ENCODE measurements around the gene LRBA. TPM values are rescaled to one million over a fixed set of nuclear protein-coding genes. Genes with fewer than 3 reads are reported as not detected.
"Not testable (repeated sequence)": the region's sequence is repeated elsewhere in the genome, so short reads cannot be mapped to it uniquely, and the experiment has no call there.

The LRBA gene
- total RNA-seq, 4 donors from 2014 or later: 8.5 to 18.0 (median 11.9) TPM

GRCh38 chr4:150662686-150663085 lies 352.4 kb downstream of the LRBA start:
- ATAC-seq (no peak), DNase-seq (no peak)
- no peaks in the 10 kb centered on the region for H3K27me3 ChIP-seq
- no peaks in the 10 kb centered on the region for H3K36me3 ChIP-seq
- in situ Hi-C loops (cut with MboI; ENCODE audit: low sequenced_read_pairs in 4 of 4) (no loop called here), intact Hi-C loops (cut with DNase I; ENCODE audit: low total_unique reads) (no loop called here)
- TF ChIP-seq POLR2A (IDR thresholded peaks at IDR 0.05) (no peak), CTCF (IDR thresholded peaks at IDR 0.05 in 4 of 5, conservative IDR thresholded peaks at IDR 0.05 in 1 of 5) (no peak)
- no peaks in the 10 kb centered on the region for H3K9me3 ChIP-seq
- no peaks in the 10 kb centered on the region for H3K4me1 ChIP-seq
- no peak overlapping the region for H3K4me3 ChIP-seq
- no peak overlapping the region for H3K27ac ChIP-seq

GRCh38 chr4:150661551-150661950 lies 353.5 kb downstream of the LRBA start:
- in situ Hi-C loops (cut with MboI; ENCODE audit: low sequenced_read_pairs in 4 of 4); intact Hi-C loops (cut with DNase I; ENCODE audit: low total_unique reads): not testable (repeated sequence)

GRCh38 chr4:150658258-150658657 lies 356.8 kb downstream of the LRBA start:
- H3K4me1 ChIP-seq; intact Hi-C loops (cut with DNase I; ENCODE audit: low total_unique reads); DNase-seq; H3K27me3 ChIP-seq; H3K27ac ChIP-seq; in situ Hi-C loops (cut with MboI; ENCODE audit: low sequenced_read_pairs in 4 of 4); H3K9me3 ChIP-seq; ATAC-seq; H3K36me3 ChIP-seq; H3K4me3 ChIP-seq: not testable (repeated sequence)

More at GRCh38 chr4:150661551-150661950, 353.5 kb downstream of the LRBA start:
- not testable (repeated sequence) for H3K9me3 ChIP-seq, H3K4me1 ChIP-seq, DNase-seq, H3K36me3 ChIP-seq, H3K4me3 ChIP-seq, H3K27me3 ChIP-seq, ATAC-seq, H3K27ac ChIP-seq

GRCh38 chr4:150656891-150657290 lies 358.2 kb downstream of the LRBA start:
- Histone ChIP-seq H3K4me1 (no peaks in the 10 kb centered on the region), H3K4me3 (no peak overlapping the region), H3K36me3 (no peaks in the 10 kb centered on the region), H3K27ac (no peak overlapping the region), H3K27me3 (no peaks in the 10 kb centered on the region), H3K9me3 (no peaks in the 10 kb centered on the region)
- intact Hi-C loops (cut with DNase I; ENCODE audit: low total_unique reads) (no loop called here), in situ Hi-C loops (cut with MboI; ENCODE audit: low sequenced_read_pairs in 4 of 4) (no loop called here)
- no peak for TF ChIP-seq CTCF (IDR thresholded peaks at IDR 0.05 in 4 of 5, conservative IDR thresholded peaks at IDR 0.05 in 1 of 5)
- ATAC-seq (no peak), DNase-seq (no peak)

DNA sequence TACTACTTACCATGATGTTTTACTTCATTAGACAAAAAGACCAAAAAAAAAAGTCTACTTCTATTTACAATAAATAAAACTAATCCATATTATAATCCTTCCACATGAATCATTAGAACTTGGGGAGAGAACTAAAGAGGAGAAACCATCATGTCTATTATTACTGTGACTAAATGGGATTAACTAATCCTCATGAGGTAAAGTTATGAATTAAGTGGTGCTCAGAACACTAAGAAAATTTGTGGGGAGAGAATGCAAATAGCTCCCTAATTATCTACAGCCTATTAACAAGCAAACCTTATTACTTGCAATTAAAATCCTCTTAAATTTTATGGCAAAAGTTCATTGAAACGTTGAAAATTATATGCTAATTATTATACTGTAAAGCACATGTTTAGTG lies 364.3 kb downstream of the LRBA start:
- Histone ChIP-seq H3K27ac (no peak overlapping the region), H3K4me3 (no peak overlapping the region), H3K27me3 (no peaks in the 10 kb centered on the region), H3K4me1 (no peaks in the 10 kb centered on the region), H3K9me3 (no peaks in the 10 kb centered on the region), H3K36me3 (no peaks in the 10 kb centered on the region)
- in situ Hi-C loops (cut with MboI; ENCODE audit: low sequenced_read_pairs in 4 of 4) (no loop called here), intact Hi-C loops (cut with DNase I; ENCODE audit: low total_unique reads) (no loop called here)
- TF ChIP-seq POLR2A (IDR thresholded peaks at IDR 0.05) (no peak), CTCF (IDR thresholded peaks at IDR 0.05 in 4 of 5, conservative IDR thresholded peaks at IDR 0.05 in 1 of 5) (no peak)
- DNase-seq (no peak), ATAC-seq (no peak)

- ATAC-seq (no peak), DNase-seq (no peak)
- H3K36me3 ChIP-seq: no peaks in the 10 kb centered on the region
- TF ChIP-seq CTCF (IDR thresholded peaks at IDR 0.05 in 4 of 5, conservative IDR thresholded peaks at IDR 0.05 in 1 of 5): no peak
- H3K4me3 ChIP-seq: no peak overlapping the region
- in situ Hi-C loops (cut with MboI; ENCODE audit: low sequenced_read_pairs in 4 of 4): no loop called here
- H3K9me3 ChIP-seq: no peaks in the 10 kb centered on the region
- H3K27ac ChIP-seq: no peak overlapping the region
- H3K27me3 ChIP-seq: no peaks in the 10 kb centered on the region
- H3K4me1 ChIP-seq: no peaks in the 10 kb centered on the region
- intact Hi-C loops (cut with DNase I; ENCODE audit: low total_unique reads): no loop called here
Observed at GRCh38 chr4:150648123-150648522, 367.0 kb downstream of the LRBA start.

All from gastrocnemius medialis (tissue), 4 donors.